ENCODE results near the gene TNFSF13B. TPM values are rescaled to one million over a fixed set of nuclear protein-coding genes. Genes with fewer than 3 reads are reported as not detected.

TNFSF13B gene
- total and polyA plus RNA-seq, 2 donors (not counting 3 experiments of a cell fraction or from before 2014, with no cell fraction given): 0.18 to 1.2 TPM

DNA sequence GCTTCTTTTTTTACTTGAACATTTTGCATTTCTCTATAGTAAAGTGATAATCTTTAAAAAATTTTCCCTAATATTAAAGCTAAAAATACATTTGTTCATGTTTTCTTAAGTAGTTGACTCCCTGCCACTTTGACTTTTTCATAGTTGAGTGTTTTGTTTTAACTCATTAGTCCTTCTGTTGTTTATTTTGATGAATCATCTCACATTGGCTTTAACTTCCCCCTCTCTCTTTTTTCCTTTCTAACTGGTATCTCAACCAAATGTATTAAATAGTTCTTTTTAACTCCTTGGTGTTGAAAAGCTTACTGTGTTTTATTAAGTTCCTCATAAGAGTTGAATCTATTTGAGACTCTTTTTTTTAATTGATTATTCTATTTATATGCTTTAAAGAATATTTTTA, 2.8 kb downstream of the TNFSF13B start:
- Histone ChIP-seq H3K79me2 (ENCODE audit: control insufficient read depth, insufficient read depth, low read length) (no peaks in the 10 kb centered on the region), H3K4me2 (ENCODE audit: insufficient read depth, low read length) (no peak overlapping the region), H3K9me1 (replicated peaks; ENCODE audit: control insufficient read depth, extremely low read depth, insufficient read depth, low read length) (no peaks in the 10 kb centered on the region), H2AFZ (ENCODE audit: low read depth, low read length) (no peak overlapping the region), H3K36me3 (ENCODE audit: control insufficient read depth in 2 of 2, extremely low read depth in 1 of 2, insufficient read depth in 2 of 2, low read length in 2 of 2) (no peaks in the 10 kb centered on the region), H3K9ac (replicated peaks; ENCODE audit: extremely low read depth, insufficient read depth, low read length) (no peak overlapping the region), H3K27me3 (ENCODE audit: control insufficient read depth in 2 of 2, insufficient read depth in 2 of 2, low read length in 2 of 2) (no peaks in the 10 kb centered on the region), H3K4me1 (ENCODE audit: control insufficient read depth, extremely low read depth, insufficient read depth, low read length) (peaks cover 3% of the 10 kb centered on the region), H3K4me3 (replicated peaks in 1 of 3; ENCODE audit: insufficient read depth in 1 of 3, low read depth in 1 of 3, low read length in 3 of 3) (no peak overlapping the region), H3K9me3 (replicated peaks; ENCODE audit: control insufficient read depth, insufficient read depth, low read length) (no peaks in the 10 kb centered on the region), H3K27ac (ENCODE audit: insufficient read depth, low read depth, low read length) (no peak overlapping the region), H4K20me1 (replicated peaks; ENCODE audit: control insufficient read depth, extremely low read depth, insufficient read depth, low read length) (no peaks in the 10 kb centered on the region)
- no TSS peak for BruUV-seq (replicated peaks)
- TF ChIP-seq EZH2 (IDR thresholded peaks at IDR 0.05; ENCODE audit: borderline replicate concordance, low read depth, low read length, severe bottlenecking) (no peak), MYC (IDR thresholded peaks at IDR 0.05; ENCODE audit: low read depth, low read length) (no peak), FOS (IDR thresholded peaks at IDR 0.05; ENCODE audit: borderline replicate concordance, insufficient read depth, low read length) (peak; percentile 46), POLR2AphosphoS5 (IDR thresholded peaks at IDR 0.05; ENCODE audit: insufficient read depth, low read depth, low read length) (no peak), JUN (IDR thresholded peaks at IDR 0.05; ENCODE audit: borderline replicate concordance, insufficient read depth, insufficient read length, low read depth) (no peak)
- TF ChIP-seq, protein P1, sequence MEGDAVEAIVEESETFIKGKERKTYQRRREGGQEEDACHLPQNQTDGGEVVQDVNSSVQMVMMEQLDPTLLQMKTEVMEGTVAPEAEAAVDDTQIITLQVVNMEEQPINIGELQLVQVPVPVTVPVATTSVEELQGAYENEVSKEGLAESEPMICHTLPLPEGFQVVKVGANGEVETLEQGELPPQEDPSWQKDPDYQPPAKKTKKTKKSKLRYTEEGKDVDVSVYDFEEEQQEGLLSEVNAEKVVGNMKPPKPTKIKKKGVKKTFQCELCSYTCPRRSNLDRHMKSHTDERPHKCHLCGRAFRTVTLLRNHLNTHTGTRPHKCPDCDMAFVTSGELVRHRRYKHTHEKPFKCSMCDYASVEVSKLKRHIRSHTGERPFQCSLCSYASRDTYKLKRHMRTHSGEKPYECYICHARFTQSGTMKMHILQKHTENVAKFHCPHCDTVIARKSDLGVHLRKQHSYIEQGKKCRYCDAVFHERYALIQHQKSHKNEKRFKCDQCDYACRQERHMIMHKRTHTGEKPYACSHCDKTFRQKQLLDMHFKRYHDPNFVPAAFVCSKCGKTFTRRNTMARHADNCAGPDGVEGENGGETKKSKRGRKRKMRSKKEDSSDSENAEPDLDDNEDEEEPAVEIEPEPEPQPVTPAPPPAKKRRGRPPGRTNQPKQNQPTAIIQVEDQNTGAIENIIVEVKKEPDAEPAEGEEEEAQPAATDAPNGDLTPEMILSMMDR (IDR thresholded peaks at IDR 0.05; ENCODE audit: extremely low read depth in 1 of 2, insufficient read depth in 1 of 2, low read depth in 1 of 2, low read length in 2 of 2): no peak
- TF ChIP-seq, protein P2, sequence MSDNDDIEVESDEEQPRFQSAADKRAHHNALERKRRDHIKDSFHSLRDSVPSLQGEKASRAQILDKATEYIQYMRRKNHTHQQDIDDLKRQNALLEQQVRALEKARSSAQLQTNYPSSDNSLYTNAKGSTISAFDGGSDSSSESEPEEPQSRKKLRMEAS (IDR thresholded peaks at IDR 0.05; ENCODE audit: insufficient read depth, insufficient read length): no peak
- dilution Hi-C loops (cut with MboI; ENCODE audit: extremely low pct_ligation_motif_present, low sequenced_read_pairs): no loop called here
- intact Hi-C loops (cut with micrococcal nuclease): no loop called here
- DNase-seq (ENCODE audit: low read depth, low spot score): peak; percentile 21
- no peak for FAIRE-seq
- POLR2A ChIA-PET: no interaction called here
- CTCF ChIA-PET: interaction anchor here (0.8 kb wide), 2 partner anchors 9 to 43 kb away, joined by 3 read pairs; no protein-coding TSS in a partner anchor
